GM19397 (cell line): ENCODE measurements around the gene PRKCH.
"Not testable (repeated sequence)": the region's sequence is repeated elsewhere in the genome, so short reads cannot be mapped to it uniquely, and the experiment has no call there.

Source experiments
- ATAC-seq: cut with Tn5 transposase; IDR thresholded peaks from one replicate; pipeline ENCODE4 v1.9.1; 2021; ENCODE audit warnings: mild to moderate bottlenecking, moderate library complexity; ENCODE audit not compliant: unreplicated experiment

Gene PRKCH

DNA sequence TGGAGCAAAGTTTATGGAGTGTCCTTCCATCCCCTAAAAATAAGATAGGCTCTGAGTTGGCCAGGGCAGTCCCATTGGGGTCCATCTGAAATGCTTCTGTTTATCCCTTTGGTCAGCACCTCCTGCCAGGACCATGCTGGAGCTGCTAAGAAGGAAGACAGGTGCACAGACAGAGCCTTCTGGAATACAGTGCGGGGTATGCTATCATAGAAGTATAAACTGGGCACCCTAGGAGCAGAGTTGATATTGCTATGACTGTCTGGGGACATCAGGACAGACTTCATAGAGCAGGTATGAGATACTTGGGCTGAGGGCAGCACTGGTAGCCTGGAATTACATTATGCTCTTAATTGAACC lies 203.5 kb downstream of the PRKCH start:
- ATAC-seq = no peak

DNA sequence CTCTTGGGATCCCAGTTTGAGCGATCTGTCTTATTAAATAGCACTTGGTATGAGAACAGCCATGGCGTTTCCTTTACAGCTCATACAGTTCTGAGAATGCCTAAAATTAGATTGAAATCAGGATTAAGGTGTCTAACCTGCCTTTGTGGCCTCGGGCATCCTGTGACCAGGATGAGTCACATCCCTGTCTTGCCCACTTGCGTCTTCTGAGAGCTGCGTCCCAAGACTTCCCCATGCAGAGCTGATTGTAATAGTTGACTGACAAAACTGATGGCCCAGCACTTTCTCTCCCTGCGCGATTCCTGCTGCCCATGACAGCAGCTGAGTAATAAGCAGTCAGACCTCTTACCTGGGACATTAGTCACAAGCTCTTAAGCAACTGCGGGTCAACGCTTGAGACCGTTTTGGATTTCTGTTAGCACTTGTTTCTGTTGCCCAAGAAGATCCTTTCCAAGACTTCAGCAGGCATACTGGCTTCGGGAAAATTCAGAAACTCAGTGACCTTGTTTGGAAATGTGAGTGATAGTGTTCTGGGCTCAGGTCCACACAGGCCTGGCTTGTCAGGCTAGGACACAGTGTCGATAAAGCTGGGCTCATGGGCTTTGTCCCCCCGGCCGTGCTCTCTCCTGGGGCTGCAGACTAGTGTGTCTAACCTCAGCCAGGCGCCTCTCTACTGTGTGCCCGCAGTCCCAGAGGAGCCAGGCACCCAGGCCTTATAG lies 204.1 kb downstream of the PRKCH start:
- peak; percentile 77 for ATAC-seq

DNA sequence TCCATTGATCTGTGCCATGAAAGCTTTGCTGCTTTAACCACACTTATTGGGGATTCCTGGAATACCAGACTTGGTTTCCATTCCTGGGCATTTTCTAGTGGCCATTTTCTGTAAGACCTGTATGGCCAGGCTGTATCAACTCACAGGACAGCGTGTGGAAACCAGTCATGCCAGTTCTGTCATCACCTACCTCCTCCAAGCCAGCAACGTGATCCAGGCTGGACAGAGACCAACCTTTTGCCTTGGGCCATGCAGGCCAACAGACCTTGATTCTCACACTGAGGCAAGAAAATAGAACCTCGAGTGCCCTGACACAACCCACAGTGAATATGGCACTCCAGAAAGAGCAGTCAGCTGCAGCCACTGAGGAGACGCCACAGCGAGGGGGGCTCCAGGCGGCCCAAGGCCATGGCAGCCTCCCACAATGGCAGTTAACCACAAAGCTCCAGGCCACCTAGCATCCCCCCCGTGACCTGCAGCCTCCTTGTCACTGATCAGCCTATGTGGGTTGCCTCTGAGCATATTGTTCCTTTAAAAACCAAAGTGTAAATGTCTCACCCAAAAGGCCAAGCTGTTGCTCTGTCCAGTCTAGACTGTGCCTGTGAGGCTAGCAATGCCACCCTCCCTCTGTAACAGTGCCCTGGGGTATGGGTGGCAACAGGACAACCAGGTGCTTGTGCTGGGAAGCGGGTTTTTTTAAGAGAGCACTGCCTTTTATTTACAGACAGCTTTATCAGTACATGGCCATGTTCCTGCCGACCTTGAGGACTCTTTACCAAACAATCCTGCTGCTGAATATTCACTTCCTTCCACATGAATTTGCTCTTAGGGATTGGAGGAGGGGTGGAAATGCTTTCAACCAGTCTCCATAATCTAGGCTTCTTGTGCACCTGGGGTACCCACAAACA lies 205.3 kb downstream of the PRKCH start:
- ATAC-seq = no peak

DNA sequence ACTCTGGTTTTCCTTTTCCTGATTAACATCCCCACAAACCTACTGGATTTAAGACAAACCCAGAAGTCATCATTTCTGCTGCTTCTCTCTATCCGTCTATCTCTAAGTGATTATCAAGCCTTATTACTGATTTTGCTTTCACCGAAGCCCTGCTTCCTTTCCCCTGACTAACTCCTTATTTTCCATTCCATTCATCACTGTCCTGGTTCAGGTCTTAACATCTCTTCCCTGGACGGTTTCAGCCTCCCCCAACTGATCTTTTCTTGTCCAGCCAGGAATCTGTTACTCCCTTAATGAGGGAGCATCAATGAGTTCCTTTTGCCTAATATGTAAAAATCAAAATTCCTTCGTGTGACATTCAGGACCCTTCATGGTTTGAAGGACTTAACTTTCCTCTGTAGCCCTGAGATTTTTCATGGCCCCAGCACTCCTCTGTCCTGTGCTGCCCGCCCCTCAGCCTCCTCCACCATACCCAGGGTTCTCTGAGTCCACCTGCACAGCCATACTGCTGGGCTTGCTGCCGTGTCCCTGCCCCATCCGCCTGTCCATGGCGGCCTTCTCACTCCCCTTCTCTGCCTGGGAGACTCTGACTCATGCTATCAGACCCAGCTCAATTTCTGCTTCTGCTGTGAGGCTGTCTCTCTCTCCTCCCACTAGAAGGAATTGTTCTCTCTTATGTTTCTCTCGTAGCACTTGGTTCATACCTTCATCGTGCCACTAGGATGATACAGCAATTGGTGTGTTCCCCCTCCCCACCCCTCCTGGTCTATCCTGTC lies 206.1 kb downstream of the PRKCH start:
- no peak for ATAC-seq

DNA sequence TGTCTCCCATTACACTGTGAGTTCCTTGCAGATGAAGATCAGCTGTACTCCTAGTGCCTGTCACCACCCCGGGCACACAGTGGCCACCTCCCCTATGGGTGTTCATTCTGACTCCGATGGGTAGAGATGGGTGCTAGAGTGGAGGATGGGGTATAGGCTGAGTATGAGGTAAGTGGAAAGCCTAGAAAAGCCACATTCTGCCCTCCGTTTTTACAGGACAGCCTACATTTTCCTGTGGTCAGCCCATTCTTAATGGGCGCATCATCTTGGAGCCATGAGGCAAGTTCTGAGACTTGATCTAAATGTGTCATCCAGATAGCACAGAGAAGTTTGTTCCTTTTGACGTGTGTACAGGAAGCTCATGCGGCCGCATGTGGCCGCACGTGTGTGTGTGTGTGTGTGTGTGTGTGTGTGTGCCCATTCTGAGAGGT lies 207.2 kb downstream of the PRKCH start:
- ATAC-seq = no peak

DNA sequence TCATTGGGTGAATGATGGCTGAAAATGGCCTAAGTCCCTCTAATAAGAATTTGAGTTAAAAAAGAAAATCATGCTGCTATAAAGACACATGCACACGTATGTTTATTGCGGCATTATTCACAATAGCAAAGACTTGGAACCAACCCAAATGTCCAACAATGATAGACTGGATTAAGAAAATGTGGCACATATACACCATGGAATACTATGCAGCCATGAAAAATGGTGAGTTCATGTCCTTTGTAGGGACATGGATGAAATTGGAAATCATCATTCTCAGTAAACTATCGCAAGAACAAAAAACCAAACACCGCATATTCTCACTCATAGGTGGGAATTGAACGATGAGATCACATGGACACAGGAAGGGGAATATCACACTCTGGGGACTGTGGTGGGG lies 208.0 kb downstream of the PRKCH start:
- not testable (repeated sequence) for ATAC-seq

DNA sequence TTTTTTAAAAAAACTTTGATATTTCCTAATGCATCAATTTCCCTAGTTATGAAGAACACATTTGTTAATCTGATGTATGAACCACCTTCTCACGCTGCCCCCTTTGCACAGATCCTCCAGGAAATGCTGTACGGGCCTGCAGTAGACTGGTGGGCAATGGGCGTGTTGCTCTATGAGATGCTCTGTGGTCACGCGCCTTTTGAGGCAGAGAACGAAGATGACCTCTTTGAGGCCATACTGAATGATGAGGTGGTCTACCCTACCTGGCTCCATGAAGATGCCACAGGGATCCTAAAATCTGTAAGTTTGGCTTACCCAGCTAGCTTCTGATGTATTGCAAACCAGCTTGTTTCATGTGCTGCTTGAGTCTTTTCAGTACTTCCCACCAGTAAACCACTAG lies 208.9 kb downstream of the PRKCH start:
- no peak for ATAC-seq

DNA sequence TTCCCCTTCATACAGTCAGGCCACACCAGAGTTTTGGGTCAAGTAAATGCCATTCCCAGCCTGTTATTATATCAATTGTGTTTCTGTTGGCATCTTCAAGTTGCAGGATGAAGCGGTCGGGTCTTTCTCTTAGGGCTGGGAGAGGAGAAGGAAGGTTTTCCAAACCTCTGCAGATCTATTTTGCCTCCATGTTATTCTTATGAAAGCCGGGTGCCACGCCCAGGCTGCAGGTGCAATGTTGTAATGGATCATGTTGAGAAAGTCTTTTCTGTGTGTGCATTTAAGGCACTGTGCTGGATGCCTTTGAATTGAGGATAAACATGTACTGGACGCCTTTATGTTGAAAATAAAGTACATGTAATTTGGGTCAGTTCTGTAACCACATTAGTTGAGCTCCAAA lies 209.5 kb downstream of the PRKCH start:
- ATAC-seq = no peak

DNA sequence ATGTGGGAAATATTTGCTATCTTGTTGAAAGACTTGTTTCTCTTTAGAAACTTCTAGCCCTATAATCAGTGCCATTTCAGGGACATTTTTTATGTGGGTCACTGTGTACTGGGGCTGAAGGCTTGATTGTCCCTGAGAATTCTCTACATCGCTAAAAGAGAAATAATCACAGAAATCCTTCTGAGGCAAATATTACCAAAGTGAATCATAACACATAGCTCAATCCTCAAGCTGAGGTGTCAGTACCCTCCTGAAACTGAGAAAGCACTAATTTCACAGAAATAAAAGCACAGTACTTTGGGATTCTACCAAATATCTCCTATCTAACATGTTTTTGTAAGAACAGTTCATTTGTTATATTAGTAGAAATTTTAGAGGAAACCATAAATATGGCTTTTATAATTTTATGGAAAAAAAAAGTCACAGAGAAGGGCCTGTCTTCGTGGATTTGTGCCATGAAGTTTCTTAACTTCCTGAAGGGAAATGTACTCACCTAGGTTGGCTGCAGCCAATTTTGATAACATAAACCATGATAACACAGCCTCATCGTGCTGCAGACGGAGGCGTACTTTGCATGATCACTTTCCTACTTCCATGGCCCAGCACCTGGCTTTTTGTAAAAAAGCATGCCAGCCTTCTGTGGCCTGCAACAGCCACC lies 210.2 kb downstream of the PRKCH start:
- no peak for ATAC-seq

DNA sequence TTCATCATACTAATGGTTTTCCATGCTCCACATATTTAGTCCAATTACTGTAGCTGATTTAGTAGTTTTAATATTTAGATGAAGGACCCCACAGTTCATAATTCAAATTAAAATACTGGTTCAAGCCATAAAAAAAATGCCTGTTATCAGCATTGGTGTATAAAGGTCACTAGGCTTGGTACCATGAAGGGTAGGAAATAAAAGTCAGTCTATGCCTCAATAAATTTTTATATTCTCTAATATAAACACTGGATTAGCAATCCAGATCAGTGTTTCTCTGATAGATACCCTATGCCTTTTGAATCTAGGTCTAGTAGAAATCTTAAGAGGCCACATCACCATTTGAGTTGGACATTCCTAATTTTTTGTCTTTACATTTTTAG lies 210.7 kb downstream of the PRKCH start:
- no peak for ATAC-seq

DNA sequence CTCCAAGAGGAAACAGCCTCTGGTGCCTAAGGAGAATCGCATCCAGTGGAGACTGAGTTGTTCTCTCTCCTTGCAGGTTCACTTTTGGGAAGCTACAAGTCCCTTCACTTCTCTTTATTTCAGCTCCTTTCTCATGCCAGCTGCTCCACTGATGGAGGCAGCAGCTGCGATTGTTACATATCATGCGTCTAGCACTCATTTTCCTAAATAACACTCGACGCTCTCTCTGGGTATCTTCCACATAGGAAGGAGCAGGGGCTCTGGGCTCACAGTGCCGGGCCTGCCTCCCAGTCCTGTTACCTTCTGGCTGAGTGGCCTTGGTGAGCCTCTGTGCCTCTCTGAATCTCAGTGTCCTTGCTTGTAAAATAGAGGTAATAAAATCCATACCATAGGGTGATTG lies 211.4 kb downstream of the PRKCH start:
- ATAC-seq = no peak

DNA sequence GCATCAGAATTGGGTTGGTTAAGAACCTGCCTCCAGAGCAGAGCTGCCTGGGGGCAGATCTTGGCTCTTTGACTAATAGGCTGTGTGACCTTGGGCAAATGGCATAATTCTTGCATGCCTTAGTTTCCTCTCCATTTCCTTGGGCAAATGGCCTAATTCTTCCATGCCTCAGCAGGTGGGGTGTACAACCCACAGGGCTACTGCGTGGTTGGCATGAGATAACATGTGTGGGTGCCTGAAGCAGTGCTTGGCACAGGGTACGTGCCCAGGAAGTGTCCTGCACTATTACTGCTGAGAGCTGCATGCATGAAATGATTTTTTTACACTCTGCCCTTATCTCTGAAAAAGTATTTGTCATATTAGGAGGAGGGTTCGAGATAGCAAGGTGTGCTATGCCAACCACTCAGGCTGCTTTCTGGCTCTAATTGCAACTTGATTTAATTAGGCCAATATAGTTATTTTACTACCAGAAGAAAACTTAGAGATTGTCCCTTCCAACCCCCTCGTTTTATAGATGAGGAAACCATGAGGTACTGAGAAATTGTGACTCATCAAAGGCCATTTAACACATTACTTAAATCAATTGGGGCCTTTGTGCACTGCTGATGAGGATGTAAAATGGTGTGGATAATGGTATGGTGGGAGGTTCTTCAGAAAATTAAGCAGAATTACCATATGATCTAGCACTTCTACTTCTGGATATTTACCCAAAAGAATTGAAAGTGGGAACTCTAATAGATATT lies 212.3 kb downstream of the PRKCH start:
- ATAC-seq = no peak

DNA sequence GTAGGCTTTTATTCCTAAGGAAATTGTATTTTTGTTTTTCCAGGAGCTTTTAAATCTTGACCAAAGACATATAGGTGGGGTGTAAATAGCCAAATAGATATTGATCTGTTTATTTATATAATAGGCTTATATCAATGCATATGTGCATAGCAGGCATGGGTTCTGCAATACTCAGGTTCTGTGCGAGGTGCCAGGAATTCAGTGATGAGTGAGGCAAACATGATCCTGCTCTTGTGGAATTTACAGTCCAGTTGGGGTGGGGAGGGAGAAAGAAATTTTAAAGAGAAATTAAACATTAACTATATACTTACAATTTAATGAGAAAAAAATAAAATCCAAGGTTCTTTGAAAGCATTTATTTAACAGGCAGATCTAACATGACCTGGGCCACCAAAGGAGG lies 213.7 kb downstream of the PRKCH start:
- no peak for ATAC-seq

DNA sequence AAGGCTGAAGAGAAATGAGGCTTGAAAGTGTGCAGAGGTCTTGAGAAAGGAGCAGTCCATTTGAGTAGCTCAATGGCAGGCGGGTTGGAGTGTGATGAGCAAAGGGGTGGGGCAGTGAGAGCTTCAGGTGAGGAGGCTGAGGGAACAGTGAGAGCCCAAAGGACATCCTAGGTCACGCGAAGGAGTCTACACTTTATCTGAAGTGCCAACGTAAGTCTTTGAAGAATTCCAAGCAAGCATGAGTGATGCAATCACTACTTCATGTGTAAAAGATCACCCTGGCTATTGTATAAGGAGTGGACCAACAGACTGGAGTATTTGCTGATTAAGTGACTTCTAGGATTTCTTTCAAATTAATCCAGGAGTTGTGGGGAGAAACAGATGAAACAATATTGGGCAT lies 214.1 kb downstream of the PRKCH start:
- no peak for ATAC-seq

DNA sequence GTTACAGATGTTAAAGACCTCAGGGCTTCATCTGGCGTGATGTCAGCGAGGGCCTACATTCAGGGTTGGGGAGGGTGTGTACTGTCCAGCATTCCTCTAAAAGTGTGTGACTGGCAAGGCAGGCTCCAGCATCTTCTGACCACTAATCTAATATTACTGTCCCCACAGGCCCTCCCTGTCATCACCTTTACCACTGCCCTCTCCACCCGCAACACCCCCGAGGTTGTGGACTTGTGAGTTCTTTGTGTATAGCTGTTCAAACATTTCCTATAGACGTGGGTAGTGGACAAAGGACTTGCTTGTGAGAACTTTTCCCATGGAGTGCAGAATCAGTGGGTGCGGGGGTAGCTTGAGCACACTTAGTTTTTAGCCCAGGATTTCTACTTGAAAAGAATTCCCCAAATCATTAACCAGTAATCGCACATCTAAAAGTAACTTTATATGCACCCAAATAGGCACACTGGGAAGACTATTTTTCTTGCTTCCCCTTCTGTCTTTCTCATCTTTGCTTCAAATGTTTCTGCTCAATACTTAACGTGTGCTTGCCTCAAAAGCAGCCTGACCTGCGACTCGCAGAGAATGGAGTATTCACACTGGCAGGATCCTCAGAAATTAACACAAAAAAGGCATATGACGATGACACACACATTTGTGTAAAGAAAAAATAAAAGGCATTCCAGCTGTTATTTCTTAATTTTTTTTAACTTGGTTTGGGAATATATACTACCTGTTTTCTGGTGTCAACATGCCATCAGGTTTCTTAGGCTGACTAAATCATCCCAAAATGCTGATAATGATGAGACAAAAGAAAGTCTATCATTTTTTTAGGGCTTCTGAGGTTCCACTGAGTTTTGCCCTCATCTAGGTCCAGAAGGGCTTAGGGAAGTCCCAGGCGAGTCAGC lies 215.5 kb downstream of the PRKCH start:
- no peak for ATAC-seq

DNA sequence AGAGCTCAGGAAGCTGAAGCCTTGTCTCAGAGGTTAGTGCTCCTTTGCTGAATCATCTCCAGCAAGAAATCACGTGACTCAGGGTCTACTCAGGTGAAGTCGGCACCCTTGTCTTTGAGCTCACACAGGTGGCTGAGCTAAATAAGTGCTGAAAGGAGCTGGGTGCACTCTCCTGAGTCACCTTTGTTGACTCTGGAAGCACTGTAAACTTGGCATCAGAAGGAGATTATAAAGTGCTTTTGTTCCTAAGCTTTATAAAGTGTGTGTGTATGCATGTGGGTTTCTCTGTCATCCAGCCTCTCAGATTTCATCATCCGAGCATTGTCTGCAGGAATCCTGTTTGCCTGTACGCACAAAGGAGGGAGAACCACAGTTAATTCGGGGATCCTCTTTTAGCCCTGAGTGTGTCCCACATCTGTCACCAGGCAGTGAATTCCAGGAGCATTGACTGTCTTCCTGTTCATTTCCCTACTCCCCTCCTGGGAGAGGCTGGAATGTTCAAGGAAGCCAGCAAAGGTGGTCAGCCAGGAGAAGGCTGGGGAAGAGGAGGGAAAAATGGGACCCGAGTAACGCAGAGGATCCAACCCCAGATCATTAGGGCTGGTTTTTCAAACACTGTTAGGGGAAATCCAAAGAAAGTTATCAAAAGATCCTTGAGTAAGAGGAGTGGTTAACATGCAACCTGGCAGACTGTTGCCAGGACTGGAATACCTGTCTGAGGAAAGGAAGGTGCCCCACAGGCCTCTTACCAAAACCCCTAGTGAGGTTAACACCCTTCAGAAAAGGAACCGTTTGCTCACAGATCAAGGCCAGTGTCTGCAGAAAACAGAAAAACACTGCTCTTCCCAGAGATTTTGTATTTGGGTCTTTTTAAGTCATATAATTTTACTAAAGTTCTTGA lies 216.4 kb downstream of the PRKCH start:
- ATAC-seq = no peak

DNA sequence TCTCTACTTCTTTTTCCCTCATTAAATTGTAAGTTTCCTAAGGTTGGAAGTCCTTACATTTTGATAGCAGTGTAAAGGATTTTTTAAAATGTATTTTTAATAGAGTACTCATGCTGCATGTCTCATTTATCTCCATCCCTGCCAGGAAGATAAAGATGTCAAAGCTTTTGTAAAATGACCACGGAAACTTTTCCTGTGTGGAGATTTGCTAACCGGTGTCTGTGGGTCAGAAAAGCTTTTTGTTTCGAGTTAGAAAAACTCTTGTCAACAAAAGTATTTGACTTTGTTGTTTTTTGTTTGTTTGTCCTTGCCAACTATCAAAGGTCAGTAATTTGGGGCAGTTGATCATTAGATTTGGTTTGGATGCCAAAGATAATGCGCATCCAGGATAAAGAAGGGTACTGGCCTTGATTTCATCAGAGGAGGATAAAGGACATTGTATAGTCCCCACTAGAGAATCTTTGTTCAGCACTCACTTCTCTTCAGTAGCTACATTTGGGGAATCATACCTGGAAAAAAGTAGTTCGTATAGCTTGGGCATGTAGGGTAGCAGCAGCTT lies 217.2 kb downstream of the PRKCH start:
- ATAC-seq = no peak

DNA sequence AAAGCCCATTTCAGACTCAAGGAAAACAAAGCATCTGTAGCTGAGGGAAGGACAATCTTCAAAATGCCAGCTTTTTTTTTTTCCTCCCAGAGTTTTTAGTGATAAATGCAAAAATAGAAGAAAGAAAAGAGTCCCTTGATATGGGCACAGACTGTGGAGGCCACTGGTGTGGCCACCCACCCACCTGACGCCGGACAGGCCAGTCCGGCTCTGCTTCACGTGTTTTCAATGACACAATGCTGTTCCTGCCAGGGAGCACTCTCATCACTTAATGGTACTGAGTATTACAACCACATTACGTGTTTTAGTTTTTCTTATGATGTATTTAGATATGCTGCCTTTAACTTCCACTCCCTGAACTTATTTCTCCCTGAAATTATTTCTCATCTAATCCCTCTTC lies 218.3 kb downstream of the PRKCH start:
- ATAC-seq = no peak
